ENCODE measurements around the gene TRAIP.
A peak's percentile ranks its signal among the peaks of the same experiment; 100 is the strongest.

GRCh38 chr3:49903451-49904424 is 47.4 kb upstream of the TRAIP start, which contains the start of gene MST1R:
- peak in 1 of 4 experiments; percentile 12 for TF ChIP-seq CTCF (IDR thresholded peaks at IDR 0.05)
- peak in 1 of 2 donors; percentile 8 for TF ChIP-seq POLR2A (IDR thresholded peaks at IDR 0.05)
- no peak for TF ChIP-seq POLR2AphosphoS5 (IDR thresholded peaks at IDR 0.05)
- TF ChIP-seq EP300 (IDR thresholded peaks at IDR 0.05), result no peak

Data from gastroesophageal sphincter (tissue), 3 donors.